KBM-7 (cell line): Measurements from ENCODE around the gene MOV10L1.
"Not testable (repeated sequence)": the region's sequence is repeated elsewhere in the genome, so short reads cannot be mapped to it uniquely, and the experiment has no call there.

Experiments
- DNase-seq: peaks from one replicate; pipeline ENCODE4 v3.0.0-alpha.2; 2015
- in situ Hi-C: fragments of 300-500 bp; cut with MboI; formaldehyde crosslinking; loops from 2 replicates; pipeline ENCODE4 v1.14.3; 2020; ENCODE audit warnings: low sequenced_read_pairs, low pct_unique_long_range_greater_than_20kb, mixed read lengths

MOV10L1 gene

GRCh38 chr22:50147258-50148165, 57.7 kb downstream of the MOV10L1 start:
- in situ Hi-C loops, DNase-seq: not testable (repeated sequence)

DNA sequence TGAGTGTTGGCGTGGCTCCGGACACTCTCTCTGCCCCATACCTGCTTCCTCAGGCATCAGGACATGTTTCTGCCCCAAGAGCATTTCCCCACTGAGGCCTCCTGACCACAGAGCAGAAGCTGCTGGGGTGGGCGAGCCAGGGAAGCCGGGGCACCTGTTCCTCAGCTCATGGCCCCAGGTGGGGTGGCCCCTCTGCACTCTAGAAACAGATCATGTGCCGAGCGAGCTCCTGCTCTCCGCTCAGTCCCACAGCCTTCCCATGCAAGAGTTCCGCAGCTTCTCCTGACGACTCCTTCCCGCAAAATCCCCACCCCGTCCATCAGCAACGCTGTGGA, 58.3 kb downstream of the MOV10L1 start:
- no peak for DNase-seq
- in situ Hi-C loops, result no loop called here

GRCh38 chr22:50148991-50149721, 59.4 kb downstream of the MOV10L1 start:
- peak; percentile 97 for DNase-seq
- in situ Hi-C loops, result no loop called here

- no peak for DNase-seq
- in situ Hi-C loops, result loop anchor here (10.0 kb wide), 1 partner anchor 54 kb away; the partner anchor contains the start of gene SELENOO
Measured at GRCh38 chr22:50150161-50151129, 60.6 kb downstream of the MOV10L1 start.

GRCh38 chr22:50151571-50152537, 62.0 kb downstream of the MOV10L1 start:
- in situ Hi-C loops, result loop anchor here (10.0 kb wide), 1 partner anchor 53 kb away; the partner anchor contains the start of gene SELENOO
- DNase-seq, result no peak

GRCh38 chr22:50153056-50153755, 63.4 kb downstream of the MOV10L1 start:
- no peak for DNase-seq
- in situ Hi-C loops, result loop anchor here (10.0 kb wide), 1 partner anchor 52 kb away; the partner anchor contains the start of gene SELENOO

DNA sequence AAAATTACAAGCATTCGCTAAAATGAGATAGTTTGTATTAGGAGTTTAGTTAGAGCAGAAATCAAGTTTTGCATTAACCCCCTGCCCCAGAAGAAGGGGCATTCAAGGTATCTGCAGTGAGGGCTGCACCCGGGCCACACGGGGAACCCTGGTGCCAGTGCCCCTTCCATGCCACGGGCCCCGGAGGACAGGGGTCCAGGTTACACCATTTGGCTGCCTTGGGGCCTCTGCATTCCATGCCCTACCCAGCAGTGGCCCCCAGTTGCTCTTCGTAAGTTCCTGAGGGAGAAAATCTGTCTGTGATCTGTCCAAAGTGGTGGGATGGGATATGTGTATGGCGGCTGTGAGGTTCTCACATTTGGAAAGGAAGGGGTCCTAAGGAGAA, 63.9 kb downstream of the MOV10L1 start:
- in situ Hi-C loops, result loop anchor here (10.0 kb wide), 1 partner anchor 51 kb away; the partner anchor contains the start of gene SELENOO
- no peak for DNase-seq

DNA sequence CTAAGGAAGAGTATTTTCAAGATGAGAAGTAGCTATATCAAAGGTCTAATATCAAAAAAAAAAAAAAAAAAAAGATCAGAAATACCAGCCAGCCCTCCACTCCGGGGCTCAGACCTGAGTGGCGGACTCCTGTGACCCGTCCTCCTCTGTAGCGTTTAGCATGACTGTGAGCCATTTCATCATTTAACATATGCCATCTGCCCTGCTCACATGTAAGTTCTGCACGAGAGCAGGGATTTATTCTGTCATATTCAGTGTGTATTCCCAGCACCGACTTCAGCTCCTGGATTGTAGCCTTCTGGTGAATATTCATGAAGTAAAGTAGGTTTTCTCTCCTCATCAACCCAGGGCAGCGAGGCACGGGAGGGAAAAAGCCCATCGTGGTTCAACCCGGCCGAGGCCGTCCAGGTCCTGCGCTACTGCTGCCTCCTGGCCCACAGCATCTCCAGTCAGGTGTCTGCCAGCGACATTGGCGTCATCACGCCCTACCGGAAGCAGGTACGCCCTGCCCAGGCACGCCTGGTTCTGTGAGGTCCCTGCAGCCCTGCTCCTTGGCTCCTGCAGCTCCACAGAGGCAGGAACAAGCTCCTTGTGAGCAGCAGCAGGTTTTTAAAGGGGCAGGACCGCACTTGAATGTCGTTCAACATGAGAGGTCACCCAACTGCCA, 68.0 kb downstream of the MOV10L1 start:
- DNase-seq, result no peak
- in situ Hi-C loops, result loop anchor here (10.0 kb wide), 1 partner anchor 47 kb away; the partner anchor contains the start of gene SELENOO

- in situ Hi-C loops, result no loop called here
- no peak for DNase-seq
Measured at GRCh38 chr22:50160947-50161346, 71.1 kb downstream of the MOV10L1 start.

DNA sequence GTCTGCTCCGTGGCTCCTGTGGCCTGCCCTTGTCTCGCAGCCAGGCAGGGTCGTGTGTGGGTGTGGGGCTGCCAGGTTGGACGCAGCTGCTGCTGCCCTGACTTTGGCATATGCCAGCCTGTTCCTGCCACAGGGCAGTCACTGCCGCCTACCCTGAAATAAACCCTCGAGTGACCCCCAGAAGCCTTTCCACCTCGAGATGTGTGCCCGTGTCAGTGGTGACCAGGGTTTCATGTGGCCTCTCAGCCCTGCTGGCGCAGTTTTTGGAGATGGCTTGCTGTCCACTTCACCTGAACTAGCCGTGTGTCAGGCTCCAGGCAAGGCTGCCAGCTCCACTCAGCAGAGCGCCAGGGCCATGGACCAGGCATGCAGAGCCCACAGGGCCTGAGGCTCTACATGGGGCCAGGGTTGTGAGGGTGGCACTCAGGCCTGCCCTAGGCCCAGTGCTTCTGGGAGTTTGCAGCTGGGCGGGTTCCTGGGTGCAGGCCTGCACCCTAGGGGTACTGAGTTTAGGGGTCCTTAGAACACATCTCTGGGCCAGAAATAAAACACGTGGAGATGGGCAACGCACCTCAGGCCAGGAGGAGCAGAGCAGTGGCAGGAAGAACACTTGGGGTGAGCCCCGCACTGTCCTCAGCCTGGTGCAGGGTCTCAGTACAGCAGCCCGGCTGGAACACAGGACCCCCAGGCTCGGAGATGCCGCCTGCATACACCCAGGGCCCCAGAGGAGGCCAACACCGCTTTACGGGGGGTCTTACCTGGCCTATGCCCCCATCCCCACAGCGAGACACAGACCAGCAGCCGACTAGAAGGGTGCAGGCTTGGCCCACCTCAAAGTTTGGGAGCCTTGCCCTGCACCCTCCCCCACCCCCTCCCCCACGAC, 71.9 kb downstream of the MOV10L1 start:
- in situ Hi-C loops, result no loop called here
- no peak for DNase-seq

- in situ Hi-C loops, result no loop called here
- DNase-seq, result peak; percentile 51
Measured at GRCh38 chr22:50162391-50162956, 72.7 kb downstream of the MOV10L1 start.

GRCh38 chr22:50165436-50166123, 75.8 kb downstream of the MOV10L1 start:
- no peak for DNase-seq
- in situ Hi-C loops, result no loop called here

GRCh38 chr22:50167689-50168489, 78.1 kb downstream of the MOV10L1 start:
- in situ Hi-C loops, result no loop called here
- DNase-seq, result no peak

DNA sequence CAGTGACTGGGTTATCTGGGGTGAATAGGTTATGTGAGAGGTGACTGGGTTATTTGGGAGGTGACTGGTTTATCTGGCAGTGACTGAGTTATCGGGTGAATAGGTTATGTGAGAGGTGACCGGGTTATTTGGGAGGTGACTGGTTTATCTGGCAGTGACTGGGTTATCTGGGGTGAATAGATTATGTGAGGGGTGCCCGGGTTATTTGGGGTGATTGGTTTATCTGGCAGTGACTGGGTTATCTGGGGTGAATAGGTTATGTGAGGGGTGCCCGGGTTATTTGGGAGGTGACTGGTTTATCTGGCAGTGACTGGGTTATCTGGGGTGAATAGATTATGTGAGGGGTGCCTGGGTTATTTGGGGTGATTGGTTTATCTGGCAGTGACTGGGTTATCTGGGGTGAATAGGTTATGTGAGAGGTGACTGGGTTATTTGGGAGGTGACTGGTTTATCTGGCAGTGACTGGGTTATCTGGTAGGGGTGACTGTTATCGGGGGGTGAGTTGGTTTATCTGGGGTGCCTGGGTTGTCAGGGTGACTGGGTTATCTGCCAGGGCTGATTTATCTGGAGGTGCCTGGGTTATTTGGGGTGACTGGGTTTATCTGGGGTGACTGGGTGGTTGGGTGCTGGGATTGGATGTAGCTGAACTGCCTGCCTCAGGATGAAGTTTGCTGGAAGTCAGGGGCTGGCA, 78.8 kb downstream of the MOV10L1 start:
- in situ Hi-C loops, DNase-seq: not testable (repeated sequence)
